HCT116 (cell line): ENCODE results near the gene PFKP. TPM values are rescaled to one million over a fixed set of nuclear protein-coding genes. Genes with fewer than 3 reads are reported as not detected.

ENCODE experiments used
- ATAC-seq: fragments of 200-7000 bp; cut with Tn5 transposase; 2 replicates; pipeline ENCODE4 v1.9.1; 2020; ENCODE audit warnings: mild to moderate bottlenecking, moderate library complexity
- BruUV-seq: library from RNA; stranded (reverse); fragments of 400-500 nt; replicated peaks from 2 replicates; lab custom pipeline; 2021; lab: Mats Ljungman, UMichigan
- CTCF ChIA-PET: fragments of 300-600 bp; sonication (Branson Sonifier 250); formaldehyde crosslinking; loops from one replicate; lab custom pipeline; 2021; ENCODE audit warnings: antibody characterized with exemption; lab: Charles Lee
- POLR2A ChIA-PET: fragments of 300-600, 350-600 bp; sonication (Branson Sonifier 250); formaldehyde crosslinking; loops from one replicate; lab custom pipeline; 2021; ENCODE audit warnings: antibody characterized with exemption; lab: Charles Lee
- RAD21 ChIA-PET, 2 experiments: fragments of 300-600 bp; sonication (Branson Sonifier 250); formaldehyde crosslinking; loops; one replicate each; lab custom pipeline; 2023; ENCODE audit warnings: low total read pairs in 2 of 2; ENCODE audit not compliant: uncharacterized antibody in 2 of 2, unreplicated experiment in 2 of 2, low non-redundant PET in 1 of 2; lab: Charles Lee
- DNase-seq: peaks from one replicate; pipeline ENCODE4 v3.0.0-alpha.2; 2010; ENCODE audit warnings: low read depth, low spot score
- H2AFZ ChIP-seq: fragments of 200-600 bp; shearing (Covaris generic), sonication (generic); 2 replicates; pipeline ENCODE4 v1.6.1; 2017; ENCODE audit warnings: low read depth, mixed run types, mixed read lengths, antibody characterized with exemption, low read length; ENCODE audit not compliant: poor library complexity, severe bottlenecking
- H3K27ac ChIP-seq: 2 replicates; pipeline ENCODE4 v1.5.1; 2012; ENCODE audit warnings: low read depth, low read length
- H3K27me3 ChIP-seq: fragments of 200-600 bp; sonication (generic); 2 replicates; pipeline ENCODE4 v1.6.1; 2016; ENCODE audit warnings: mixed run types, low read length, mixed read lengths; ENCODE audit not compliant: insufficient read depth
- H3K36me3 ChIP-seq, 2 experiments: fragments of 200-500 bp in 1 of 2; fragments of 200-600 bp in 1 of 2; sonication (Bioruptor generic) in 1 of 2; sonication (generic) in 1 of 2; 2 replicates each; pipeline versions ENCODE4 v1.5.1 to v1.6.1; 2014 to 2016; ENCODE audit warnings: low read length in 2 of 2, inconsistent platforms in 1 of 2, mixed read lengths in 1 of 2, mixed run types in 1 of 2; ENCODE audit not compliant: insufficient read depth in 2 of 2, control insufficient read depth in 1 of 2
- H3K4me1 ChIP-seq, 2 experiments: fragments of 200-600 bp in 1 of 2; sonication (generic) in 1 of 2; 2 replicates each; pipeline versions ENCODE4 v1.5.1 to v1.6.1; 2012 to 2017; ENCODE audit warnings: low read length in 2 of 2, inconsistent platforms in 1 of 2, mild to moderate bottlenecking in 1 of 2, mixed read lengths in 1 of 2, mixed run types in 1 of 2, moderate library complexity in 1 of 2; ENCODE audit not compliant: insufficient read depth in 2 of 2, control insufficient read depth in 1 of 2
- H3K4me2 ChIP-seq: fragments of 200-600 bp; sonication (generic); 2 replicates; pipeline ENCODE4 v1.6.1; 2017; ENCODE audit warnings: mixed run types, low read length, mixed read lengths
- H3K4me3 ChIP-seq, 2 experiments: fragments of 200-600 bp in 1 of 2; sonication (generic) in 1 of 2; replicated peaks in 1 of 2; 2 replicates each; pipeline ENCODE4 v1.5.1; 2011 to 2016; ENCODE audit warnings: low read length in 2 of 2, control low read depth in 1 of 2, low read depth in 1 of 2, mild to moderate bottlenecking in 1 of 2, mixed read lengths in 1 of 2, mixed run types in 1 of 2
- H3K79me2 ChIP-seq: fragments of 200-600 bp; sonication (generic); 2 replicates; pipeline ENCODE4 v1.6.1; 2017; ENCODE audit warnings: mild to moderate bottlenecking, mixed run types, low read length, moderate library complexity, mixed read lengths; ENCODE audit not compliant: insufficient read depth
- H3K9ac ChIP-seq: fragments of 200-600 bp; sonication (generic); 2 replicates; pipeline ENCODE4 v1.6.1; 2016; ENCODE audit warnings: low read length, mixed read lengths
- H3K9me2 ChIP-seq: fragments of 200-600 bp; sonication (generic), shearing (Covaris generic); 2 replicates; pipeline ENCODE4 v1.6.1; 2017; ENCODE audit warnings: mixed run types, mild to moderate bottlenecking, moderate library complexity; ENCODE audit not compliant: insufficient read depth
- H3K9me3 ChIP-seq, 2 experiments: fragments of 200-500 bp in 1 of 2; fragments of 200-600 bp in 1 of 2; sonication (Bioruptor generic) in 1 of 2; sonication (generic) in 1 of 2; 2 replicates each; pipeline ENCODE4 v1.6.1; 2014 to 2017; ENCODE audit warnings: low read length in 2 of 2, mixed read lengths in 2 of 2, inconsistent platforms in 1 of 2, low read depth in 1 of 2, mild to moderate bottlenecking in 1 of 2, mixed run types in 1 of 2, moderate library complexity in 1 of 2; ENCODE audit not compliant: control insufficient read depth in 1 of 2, insufficient read depth in 1 of 2
- H4K20me1 ChIP-seq: fragments of 200-600 bp; sonication (generic), shearing (Covaris generic); 2 replicates; pipeline ENCODE4 v1.6.1; 2017; ENCODE audit warnings: mixed run types, mild to moderate bottlenecking, moderate library complexity; ENCODE audit not compliant: insufficient read depth
- CBX3 ChIP-seq: IDR thresholded peaks from 2 replicates; pipeline ENCODE4 v1.6.1; 2012; ENCODE audit warnings: low read depth
- CEBPB ChIP-seq: IDR thresholded peaks from 2 replicates; pipeline ENCODE4 v1.6.1; 2012; ENCODE audit warnings: low read depth
- EGR1 ChIP-seq: IDR thresholded peaks from 2 replicates; pipeline ENCODE4 v1.6.1; 2012; ENCODE audit warnings: low read depth
- ELF1 ChIP-seq: IDR thresholded peaks from 2 replicates; pipeline ENCODE4 v1.6.1; 2012; ENCODE audit warnings: low read depth, borderline replicate concordance
- SP1 ChIP-seq: IDR thresholded peaks from 2 replicates; pipeline ENCODE4 v1.6.1; 2012; ENCODE audit warnings: low read depth
- ZFX ChIP-seq: fragments of 450-650 bp; IDR thresholded peaks from 2 replicates; pipeline ENCODE4 v1.6.1; 2017
- intact Hi-C: fragments of 100-400 bp; cut with micrococcal nuclease; formaldehyde crosslinking; loops from 2 replicates; pipeline ENCODE4 v1.10.0; 2022
- total RNA-seq: library from RNA; stranded (reverse); gene quantifications from one replicate; pipeline ENCODE4 v1.2.1, GENCODE V29; 2021; ENCODE audit not compliant: unreplicated experiment
- TF ChIP-seq, protein P1 (sequence below), 3 experiments: fragments of 200-600 bp in 1 of 3; sonication (generic) in 1 of 3; IDR thresholded peaks in 2 of 3; conservative IDR thresholded peaks in 1 of 3; 2 replicates each; pipeline ENCODE4 v1.5.1; 2012 to 2017; ENCODE audit warnings: low read depth in 2 of 3, low read length in 2 of 3, antibody characterized with exemption in 1 of 3, borderline replicate concordance in 1 of 3, control low read depth in 1 of 3, mild to moderate bottlenecking in 1 of 3, mixed read lengths in 1 of 3, mixed run types in 1 of 3, moderate library complexity in 1 of 3; ENCODE audit not compliant: insufficient read depth in 1 of 3
- TF ChIP-seq, protein P2 (sequence below): IDR thresholded peaks from 2 replicates; pipeline ENCODE4 v1.6.1; 2011; ENCODE audit warnings: mild to moderate bottlenecking, low read length, moderate library complexity; ENCODE audit not compliant: insufficient replicate concordance; ENCODE audit errors: extremely low read depth

The PFKP gene
- total RNA-seq, 1 experiment from 2014 or later, result 237 TPM

DNA sequence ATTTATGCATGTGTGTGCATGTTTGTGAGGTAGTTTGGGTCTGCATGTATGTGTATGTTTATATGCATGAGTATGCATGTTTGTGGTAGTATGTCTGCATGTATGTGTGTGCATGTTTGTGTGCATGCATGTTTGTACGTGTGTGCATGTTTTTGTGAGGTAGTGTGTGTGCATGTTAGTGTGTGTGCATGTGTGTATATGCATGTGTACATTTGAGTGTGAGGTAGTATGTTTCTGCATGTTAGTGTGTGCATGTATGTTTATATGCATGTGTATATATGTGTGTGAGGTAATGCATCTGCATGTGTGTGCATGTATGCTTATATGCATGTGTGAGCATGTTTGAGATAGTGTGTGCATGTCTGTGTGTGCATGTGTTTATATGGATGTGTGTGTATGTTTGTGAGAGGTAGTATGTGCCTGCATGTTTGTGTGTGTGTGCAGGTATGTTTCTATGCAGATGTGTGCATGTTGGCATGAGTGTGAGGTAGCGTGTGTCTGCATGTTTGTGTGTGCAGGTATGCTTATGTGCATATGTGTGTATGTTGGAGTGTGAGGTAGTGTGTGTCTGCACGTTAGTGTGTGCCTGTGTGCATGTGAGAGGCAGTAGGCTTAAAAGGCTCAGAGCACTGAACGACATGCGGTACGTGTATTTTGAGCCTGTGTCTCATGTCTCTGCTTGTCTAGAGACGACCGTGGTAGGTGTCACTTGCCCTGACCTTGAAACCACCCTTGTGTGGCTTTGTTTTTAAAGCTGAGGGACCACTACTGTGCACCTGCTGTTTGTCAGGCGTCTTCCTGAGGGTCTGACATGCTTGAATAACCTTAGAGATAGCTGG, 43.7 kb downstream of the PFKP start:
- no peak overlapping the region for H3K4me2 ChIP-seq
- peaks cover 28% of the 10 kb centered on the region for H3K79me2 ChIP-seq
- DNase-seq, result no peak
- TF ChIP-seq ELF1 (no peak), EGR1 (no peak), SP1 (no peak)
- TF ChIP-seq, all 23 proteins: peak for 0
- intact Hi-C loops, result no loop called here
- Histone ChIP-seq H4K20me1 (no peaks in the 10 kb centered on the region), H2AFZ (no peak overlapping the region), H3K27me3 (no peaks in the 10 kb centered on the region), H3K9me2 (no peaks in the 10 kb centered on the region), H3K4me1 (no peaks in the 10 kb centered on the region), H3K9me3 (no peaks in the 10 kb centered on the region), H3K4me3 (no peak overlapping the region), H3K9ac (no peak overlapping the region), H3K27ac (no peak overlapping the region), H3K36me3 (peaks cover 58 to 62% of the 10 kb centered on the region in 2 experiments)
- POLR2A ChIA-PET, result no interaction called here
- RAD21 ChIA-PET, result no interaction called here
- ATAC-seq, result no peak
- no TSS peak for BruUV-seq
- CTCF ChIA-PET, result no interaction called here

DNA sequence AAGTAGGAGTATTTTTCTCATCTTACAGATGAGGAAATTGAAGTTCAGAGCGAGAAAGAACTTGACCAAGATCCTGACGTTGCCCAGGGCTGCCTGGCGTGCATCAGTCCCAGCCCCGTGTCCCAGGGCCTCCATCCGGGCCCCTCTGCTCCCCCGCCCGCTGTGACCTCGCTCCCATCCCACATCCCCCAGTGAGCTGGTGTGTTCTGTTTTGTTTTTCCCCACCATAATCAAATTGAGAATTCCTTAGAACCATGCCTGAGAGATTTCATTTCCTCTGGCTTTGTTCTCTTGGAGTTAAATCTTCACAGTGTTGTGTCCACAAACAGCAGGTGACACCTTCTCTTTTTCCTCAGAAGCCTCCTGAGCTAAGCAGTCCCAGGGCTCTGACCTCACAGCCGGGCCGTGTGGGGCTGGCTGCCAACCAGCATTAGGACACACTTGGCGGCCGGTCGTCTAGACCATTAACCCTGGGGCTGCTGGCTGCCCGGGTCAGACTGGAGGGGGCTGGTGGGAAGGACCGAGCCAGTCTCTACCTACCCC, 44.3 kb downstream of the PFKP start:
- H3K27ac ChIP-seq, result no peak overlapping the region
- no TSS peak for BruUV-seq
- ChIA-PET CTCF (no interaction called here), RAD21 (no interaction called here), POLR2A (no interaction called here)
- H2AFZ ChIP-seq, result no peak overlapping the region
- H3K9me3 ChIP-seq, result no peaks in the 10 kb centered on the region
- H3K4me3 ChIP-seq, result no peak overlapping the region
- H3K4me1 ChIP-seq, result no peaks in the 10 kb centered on the region
- no peaks in the 10 kb centered on the region for H3K27me3 ChIP-seq
- TF ChIP-seq, protein P1, sequence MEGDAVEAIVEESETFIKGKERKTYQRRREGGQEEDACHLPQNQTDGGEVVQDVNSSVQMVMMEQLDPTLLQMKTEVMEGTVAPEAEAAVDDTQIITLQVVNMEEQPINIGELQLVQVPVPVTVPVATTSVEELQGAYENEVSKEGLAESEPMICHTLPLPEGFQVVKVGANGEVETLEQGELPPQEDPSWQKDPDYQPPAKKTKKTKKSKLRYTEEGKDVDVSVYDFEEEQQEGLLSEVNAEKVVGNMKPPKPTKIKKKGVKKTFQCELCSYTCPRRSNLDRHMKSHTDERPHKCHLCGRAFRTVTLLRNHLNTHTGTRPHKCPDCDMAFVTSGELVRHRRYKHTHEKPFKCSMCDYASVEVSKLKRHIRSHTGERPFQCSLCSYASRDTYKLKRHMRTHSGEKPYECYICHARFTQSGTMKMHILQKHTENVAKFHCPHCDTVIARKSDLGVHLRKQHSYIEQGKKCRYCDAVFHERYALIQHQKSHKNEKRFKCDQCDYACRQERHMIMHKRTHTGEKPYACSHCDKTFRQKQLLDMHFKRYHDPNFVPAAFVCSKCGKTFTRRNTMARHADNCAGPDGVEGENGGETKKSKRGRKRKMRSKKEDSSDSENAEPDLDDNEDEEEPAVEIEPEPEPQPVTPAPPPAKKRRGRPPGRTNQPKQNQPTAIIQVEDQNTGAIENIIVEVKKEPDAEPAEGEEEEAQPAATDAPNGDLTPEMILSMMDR (IDR thresholded peaks at IDR 0.05 in 2 of 3, conservative IDR thresholded peaks at IDR 0.05 in 1 of 3; ENCODE audit: borderline replicate concordance in 1 of 3, insufficient read depth in 1 of 3, low read depth in 2 of 3, low read length in 2 of 3), result no peak
- TF ChIP-seq ZFX, result no peak
- no peak for TF ChIP-seq CBX3
- TF ChIP-seq, protein P2, sequence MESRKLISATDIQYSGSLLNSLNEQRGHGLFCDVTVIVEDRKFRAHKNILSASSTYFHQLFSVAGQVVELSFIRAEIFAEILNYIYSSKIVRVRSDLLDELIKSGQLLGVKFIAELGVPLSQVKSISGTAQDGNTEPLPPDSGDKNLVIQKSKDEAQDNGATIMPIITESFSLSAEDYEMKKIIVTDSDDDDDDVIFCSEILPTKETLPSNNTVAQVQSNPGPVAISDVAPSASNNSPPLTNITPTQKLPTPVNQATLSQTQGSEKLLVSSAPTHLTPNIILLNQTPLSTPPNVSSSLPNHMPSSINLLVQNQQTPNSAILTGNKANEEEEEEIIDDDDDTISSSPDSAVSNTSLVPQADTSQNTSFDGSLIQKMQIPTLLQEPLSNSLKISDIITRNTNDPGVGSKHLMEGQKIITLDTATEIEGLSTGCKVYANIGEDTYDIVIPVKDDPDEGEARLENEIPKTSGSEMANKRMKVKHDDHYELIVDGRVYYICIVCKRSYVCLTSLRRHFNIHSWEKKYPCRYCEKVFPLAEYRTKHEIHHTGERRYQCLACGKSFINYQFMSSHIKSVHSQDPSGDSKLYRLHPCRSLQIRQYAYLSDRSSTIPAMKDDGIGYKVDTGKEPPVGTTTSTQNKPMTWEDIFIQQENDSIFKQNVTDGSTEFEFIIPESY, result no peak
- TF ChIP-seq CEBPB, result no peak
- H3K9ac ChIP-seq, result no peak overlapping the region
- no peak for DNase-seq
- H3K79me2 ChIP-seq, result peaks cover 28% of the 10 kb centered on the region
- ATAC-seq, result no peak
- H3K4me2 ChIP-seq, result no peak overlapping the region
- H3K9me2 ChIP-seq, result no peaks in the 10 kb centered on the region
- H3K36me3 ChIP-seq, result peaks cover 65 to 69% of the 10 kb centered on the region in 2 experiments
- no peaks in the 10 kb centered on the region for H4K20me1 ChIP-seq
- intact Hi-C loops, result no loop called here
